ENCODE data around the gene FABP7. TPM values are rescaled to one million over a fixed set of nuclear protein-coding genes. Genes with fewer than 3 reads are reported as not detected.
A peak's percentile ranks its signal among the peaks of the same experiment; 100 is the strongest.

The FABP7 gene
- total and polyA plus RNA-seq, 2 of the 13 experiments (the other 11 are each of a cell fraction or from before 2014, with no cell fraction given) = not detected

DNA sequence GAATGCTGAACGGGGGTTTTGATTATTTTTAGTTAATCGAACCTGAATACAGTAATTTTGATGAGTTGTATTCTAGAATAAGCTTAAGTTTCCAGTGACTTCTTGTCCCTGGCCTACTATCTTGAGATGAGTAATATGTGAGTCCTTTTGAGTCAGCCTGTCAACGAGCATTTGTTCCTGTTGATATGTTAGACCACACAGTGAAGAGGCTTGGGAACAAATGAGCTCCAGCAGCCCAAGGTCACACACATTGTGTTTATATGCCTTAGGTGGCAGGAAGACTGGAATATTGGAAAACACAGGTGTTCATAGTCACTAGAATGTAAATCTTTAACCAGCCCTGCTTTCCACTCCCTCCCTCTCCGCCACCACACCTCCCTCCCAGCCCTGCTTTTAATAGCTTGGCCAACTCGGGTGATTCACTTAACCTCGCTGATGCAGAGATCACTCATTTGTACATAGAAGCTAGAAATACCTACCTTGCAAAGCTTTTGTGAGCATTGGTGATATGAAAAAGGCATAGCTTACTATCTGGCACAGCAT lies 18.7 kb downstream of the FABP7 start (continued):
- TF ChIP-seq THYN1 (CRISPR knock-in tag; IDR thresholded peaks at IDR 0.05; ENCODE audit: borderline replicate concordance, low read depth) (no peak), ZNF282 (IDR thresholded peaks at IDR 0.05; ENCODE audit: partially characterized antibody) (no peak), CCDC6 (CRISPR knock-in tag; IDR thresholded peaks at IDR 0.05) (no peak), ZBTB42 (CRISPR knock-in tag; IDR thresholded peaks at IDR 0.05) (no peak), ETV5 (CRISPR knock-in tag; IDR thresholded peaks at IDR 0.05; ENCODE audit: borderline replicate concordance) (peak; percentile 84; the same call in 1 of the 2 replicates), ZNF496 (CRISPR knock-in tag; IDR thresholded peaks at IDR 0.05; ENCODE audit: insufficient replicate concordance) (no peak), ZNF264 (CRISPR knock-in tag; IDR thresholded peaks at IDR 0.05) (no peak; the same call in 1 of the 2 replicates), SP2 (CRISPR knock-in tag; IDR thresholded peaks at IDR 0.05) (no peak), SNAPC2 (CRISPR knock-in tag; IDR thresholded peaks at IDR 0.05) (0 out of 2 replicates have a peak, but pooled peaks have one; percentile 25), ETV6 (CRISPR knock-in tag; conservative IDR thresholded peaks at IDR 0.05) (no peak), LCORL (IDR thresholded peaks at IDR 0.05) (no peak), LCORL (CRISPR knock-in tag; IDR thresholded peaks at IDR 0.05) (peak; percentile 88), ZFAT (CRISPR knock-in tag; conservative IDR thresholded peaks at IDR 0.05) (no peak), ZNF7 (CRISPR knock-in tag; IDR thresholded peaks at IDR 0.05) (no peak; the same call in 1 of the 2 replicates), POLR2G (IDR thresholded peaks at IDR 0.05; ENCODE audit: low read depth, low read length) (no peak), ZNF644 (CRISPR knock-in tag; IDR thresholded peaks at IDR 0.05; ENCODE audit: low read depth) (peak; percentile 91), NR2F6 (IDR thresholded peaks at IDR 0.05) (no peak), NR2F6 (CRISPR knock-in tag; IDR thresholded peaks at IDR 0.05) (peak; percentile 62; the same call in 1 of the 2 replicates), BRD4 (CRISPR knock-in tag; IDR thresholded peaks at IDR 0.05) (no peak), ZBTB20 (CRISPR knock-in tag; IDR thresholded peaks at IDR 0.05; ENCODE audit: borderline replicate concordance, low read depth) (peak; percentile 78; the same call in 1 of the 2 replicates), ZNF605 (CRISPR knock-in tag; IDR thresholded peaks at IDR 0.05) (peak; percentile 91), NR2F1 (CRISPR knock-in tag; IDR thresholded peaks at IDR 0.05) (peak in 1 of 2 experiments; percentile 40; a peak in 1 of 4 replicates), ISX (CRISPR knock-in tag; conservative IDR thresholded peaks at IDR 0.05) (no peak), MTA3 (CRISPR knock-in tag; IDR thresholded peaks at IDR 0.05) (no peak), ZNF790 (CRISPR knock-in tag; IDR thresholded peaks at IDR 0.05; ENCODE audit: borderline replicate concordance) (no peak), ZNF441 (CRISPR knock-in tag; IDR thresholded peaks at IDR 0.05; ENCODE audit: borderline replicate concordance) (0 out of 2 replicates have a peak, but pooled peaks have one; percentile 45)
- TF ChIP-seq, protein P1, sequence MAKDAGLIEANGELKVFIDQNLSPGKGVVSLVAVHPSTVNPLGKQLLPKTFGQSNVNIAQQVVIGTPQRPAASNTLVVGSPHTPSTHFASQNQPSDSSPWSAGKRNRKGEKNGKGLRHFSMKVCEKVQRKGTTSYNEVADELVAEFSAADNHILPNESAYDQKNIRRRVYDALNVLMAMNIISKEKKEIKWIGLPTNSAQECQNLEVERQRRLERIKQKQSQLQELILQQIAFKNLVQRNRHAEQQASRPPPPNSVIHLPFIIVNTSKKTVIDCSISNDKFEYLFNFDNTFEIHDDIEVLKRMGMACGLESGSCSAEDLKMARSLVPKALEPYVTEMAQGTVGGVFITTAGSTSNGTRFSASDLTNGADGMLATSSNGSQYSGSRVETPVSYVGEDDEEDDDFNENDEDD (CRISPR knock-in tag; IDR thresholded peaks at IDR 0.05; ENCODE audit: borderline replicate concordance) = no peak; the same call in 1 of the 2 replicates
- TF ChIP-seq, protein P2, sequence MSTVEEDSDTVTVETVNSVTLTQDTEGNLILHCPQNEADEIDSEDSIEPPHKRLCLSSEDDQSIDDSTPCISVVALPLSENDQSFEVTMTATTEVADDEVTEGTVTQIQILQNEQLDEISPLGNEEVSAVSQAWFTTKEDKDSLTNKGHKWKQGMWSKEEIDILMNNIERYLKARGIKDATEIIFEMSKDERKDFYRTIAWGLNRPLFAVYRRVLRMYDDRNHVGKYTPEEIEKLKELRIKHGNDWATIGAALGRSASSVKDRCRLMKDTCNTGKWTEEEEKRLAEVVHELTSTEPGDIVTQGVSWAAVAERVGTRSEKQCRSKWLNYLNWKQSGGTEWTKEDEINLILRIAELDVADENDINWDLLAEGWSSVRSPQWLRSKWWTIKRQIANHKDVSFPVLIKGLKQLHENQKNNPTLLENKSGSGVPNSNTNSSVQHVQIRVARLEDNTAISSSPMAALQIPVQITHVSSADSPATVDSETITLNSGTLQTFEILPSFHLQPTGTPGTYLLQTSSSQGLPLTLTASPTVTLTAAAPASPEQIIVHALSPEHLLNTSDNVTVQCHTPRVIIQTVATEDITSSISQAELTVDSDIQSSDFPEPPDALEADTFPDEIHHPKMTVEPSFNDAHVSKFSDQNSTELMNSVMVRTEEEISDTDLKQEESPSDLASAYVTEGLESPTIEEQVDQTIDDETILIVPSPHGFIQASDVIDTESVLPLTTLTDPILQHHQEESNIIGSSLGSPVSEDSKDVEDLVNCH (CRISPR knock-in tag; IDR thresholded peaks at IDR 0.05) = no peak
- TF ChIP-seq, protein P3, sequence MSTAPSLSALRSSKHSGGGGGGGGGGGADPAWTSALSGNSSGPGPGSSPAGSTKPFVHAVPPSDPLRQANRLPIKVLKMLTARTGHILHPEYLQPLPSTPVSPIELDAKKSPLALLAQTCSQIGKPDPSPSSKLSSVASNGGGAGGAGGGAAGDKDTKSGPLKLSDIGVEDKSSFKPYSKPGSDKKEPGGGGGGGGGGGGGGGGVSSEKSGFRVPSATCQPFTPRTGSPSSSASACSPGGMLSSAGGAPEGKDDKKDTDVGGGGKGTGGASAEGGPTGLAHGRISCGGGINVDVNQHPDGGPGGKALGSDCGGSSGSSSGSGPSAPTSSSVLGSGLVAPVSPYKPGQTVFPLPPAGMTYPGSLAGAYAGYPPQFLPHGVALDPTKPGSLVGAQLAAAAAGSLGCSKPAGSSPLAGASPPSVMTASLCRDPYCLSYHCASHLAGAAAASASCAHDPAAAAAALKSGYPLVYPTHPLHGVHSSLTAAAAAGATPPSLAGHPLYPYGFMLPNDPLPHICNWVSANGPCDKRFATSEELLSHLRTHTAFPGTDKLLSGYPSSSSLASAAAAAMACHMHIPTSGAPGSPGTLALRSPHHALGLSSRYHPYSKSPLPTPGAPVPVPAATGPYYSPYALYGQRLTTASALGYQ (CRISPR knock-in tag; IDR thresholded peaks at IDR 0.05) = peak; percentile 43; the same call in 1 of the 2 replicates
